Measurements from ENCODE around the gene CDK12. TPM values are rescaled to one million over a fixed set of nuclear protein-coding genes. Genes with fewer than 3 reads are reported as not detected.

The CDK12 gene
- total and polyA plus RNA-seq, 10 of the 15 experiments (the other 5 are each of a cell fraction or from before 2014, with no cell fraction given): 3.2 to 55.1 (median 31.9) TPM

DNA sequence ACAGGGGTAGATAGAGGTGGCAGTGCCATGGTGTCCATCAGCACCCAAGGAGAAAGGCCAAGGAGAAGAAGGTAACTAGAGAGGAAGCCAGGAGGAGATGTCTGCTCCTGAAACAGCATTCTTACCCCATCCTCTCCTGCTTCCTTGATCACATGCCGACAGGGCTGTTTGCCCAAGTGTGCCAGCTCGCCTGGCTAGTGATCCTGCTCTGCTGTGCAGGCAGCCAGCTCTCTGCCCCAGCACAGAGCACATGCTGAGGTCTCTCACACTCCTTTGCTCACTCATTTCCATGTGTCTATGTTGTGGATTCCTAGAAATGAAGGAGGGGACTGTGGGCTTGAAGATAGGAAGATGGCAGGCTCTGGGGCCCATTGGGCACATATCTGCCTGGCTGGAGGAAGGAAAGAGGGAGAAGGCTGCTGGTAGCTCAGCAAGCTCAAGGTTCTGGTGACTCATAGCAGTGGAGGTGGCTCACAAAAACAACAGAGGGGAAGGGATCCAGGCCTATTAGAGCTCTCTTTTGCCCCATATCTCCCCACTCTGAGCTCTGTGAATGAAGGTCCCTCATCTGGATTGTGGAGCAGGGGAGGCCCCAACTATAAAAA, 92.2 kb downstream of the CDK12 start:
- H3K27me3 ChIP-seq (replicated peaks in 1 of 2; ENCODE audit: control insufficient read depth in 2 of 2, insufficient read depth in 2 of 2, low read length in 1 of 2): no peaks in the 10 kb centered on the region
- no peak overlapping the region for H3K27ac ChIP-seq (ENCODE audit: control insufficient read depth, insufficient read depth)
- SMC1A ChIA-PET (ENCODE audit: uncharacterized antibody, unreplicated experiment): no interaction called here
- CTCF ChIA-PET: interaction anchor here (0.5 to 1.4 kb wide), 7 partner anchors 8 to 427 kb away, joined by 3 to 5 read pairs (median 3); partner anchors contain the start of gene PSMD3
- intact Hi-C loops (cut with micrococcal nuclease; ENCODE audit: unreplicated experiment) (no loop called here), in situ Hi-C loops (cut with MboI) (no loop called here)
- BruUV-seq (replicated peaks): no TSS peak
- H3K79me2 ChIP-seq (ENCODE audit: control insufficient read depth, insufficient read depth, low read length): no peaks in the 10 kb centered on the region
- FAIRE-seq (no peak), DNase-seq (ENCODE audit: low read depth, low spot score) (no peak), ATAC-seq (no peak)
- H3K9ac ChIP-seq (ENCODE audit: control insufficient read depth, insufficient read depth, low read length): no peak overlapping the region
- 60% methylated on average over 2 of the region's 2 CpGs for WGBS (ENCODE audit: insufficient coverage, insufficient replicate concordance, low lambda C conversion rate, missing lambda C conversion rate)
- TF ChIP-seq SUZ12 (IDR thresholded peaks at IDR 0.05; ENCODE audit: unreplicated experiment): no peak
- TF ChIP-seq, protein P1, sequence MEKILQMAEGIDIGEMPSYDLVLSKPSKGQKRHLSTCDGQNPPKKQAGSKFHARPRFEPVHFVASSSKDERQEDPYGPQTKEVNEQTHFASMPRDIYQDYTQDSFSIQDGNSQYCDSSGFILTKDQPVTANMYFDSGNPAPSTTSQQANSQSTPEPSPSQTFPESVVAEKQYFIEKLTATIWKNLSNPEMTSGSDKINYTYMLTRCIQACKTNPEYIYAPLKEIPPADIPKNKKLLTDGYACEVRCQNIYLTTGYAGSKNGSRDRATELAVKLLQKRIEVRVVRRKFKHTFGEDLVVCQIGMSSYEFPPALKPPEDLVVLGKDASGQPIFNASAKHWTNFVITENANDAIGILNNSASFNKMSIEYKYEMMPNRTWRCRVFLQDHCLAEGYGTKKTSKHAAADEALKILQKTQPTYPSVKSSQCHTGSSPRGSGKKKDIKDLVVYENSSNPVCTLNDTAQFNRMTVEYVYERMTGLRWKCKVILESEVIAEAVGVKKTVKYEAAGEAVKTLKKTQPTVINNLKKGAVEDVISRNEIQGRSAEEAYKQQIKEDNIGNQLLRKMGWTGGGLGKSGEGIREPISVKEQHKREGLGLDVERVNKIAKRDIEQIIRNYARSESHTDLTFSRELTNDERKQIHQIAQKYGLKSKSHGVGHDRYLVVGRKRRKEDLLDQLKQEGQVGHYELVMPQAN (conservative IDR thresholded peaks at IDR 0.05): no peak
- TF ChIP-seq CBFB (IDR thresholded peaks at IDR 0.05; ENCODE audit: low read depth): no peak
- no peak for TF ChIP-seq BCL11A (IDR thresholded peaks at IDR 0.05; ENCODE audit: low read depth, low read length)
- no peak for TF ChIP-seq TARDBP (IDR thresholded peaks at IDR 0.05; ENCODE audit: borderline replicate concordance)
- TF ChIP-seq USF1 (IDR thresholded peaks at IDR 0.05; ENCODE audit: borderline replicate concordance, extremely low read length, insufficient read depth, low read depth, low read length): no peak
- TF ChIP-seq SMAD5 (IDR thresholded peaks at IDR 0.05; ENCODE audit: low read depth): no peak
- TF ChIP-seq GABPA (IDR thresholded peaks at IDR 0.05; ENCODE audit: low read depth): no peak
- no peak for TF ChIP-seq ZZZ3 (IDR thresholded peaks at IDR 0.05; ENCODE audit: control insufficient read depth, insufficient read length, low read depth)
- no peak for TF ChIP-seq RUNX3 (IDR thresholded peaks at IDR 0.05; ENCODE audit: low read length)
- TF ChIP-seq IKZF1 (conservative IDR thresholded peaks at IDR 0.05): no peak
- no peak for TF ChIP-seq CBX5 (IDR thresholded peaks at IDR 0.05; ENCODE audit: low read depth)
- H3K4me3 ChIP-seq: no peak overlapping the region
- POLR2A ChIA-PET: interaction anchor here (0.6 kb wide), 1 partner anchor 593 kb away, joined by 4 read pairs; no protein-coding TSS in a partner anchor
- no peak overlapping the region for H3K4me2 ChIP-seq (ENCODE audit: control insufficient read depth, insufficient read depth)
- no peaks in the 10 kb centered on the region for H3K4me1 ChIP-seq (ENCODE audit: control insufficient read depth, insufficient read depth, low read length)
- no peaks in the 10 kb centered on the region for H4K20me1 ChIP-seq (ENCODE audit: control insufficient read depth, insufficient read depth)
- H3K9me3 ChIP-seq (replicated peaks; ENCODE audit: control insufficient read depth, insufficient read depth, low read length): no peaks in the 10 kb centered on the region
- RAD21 ChIA-PET (ENCODE audit: unreplicated experiment): interaction anchor here (7.2 kb wide), 1 partner anchor 68 kb away, joined by 54 read pairs; no protein-coding TSS in a partner anchor
- no peak overlapping the region for H2AFZ ChIP-seq (ENCODE audit: control insufficient read depth, low read depth, low read length)
- peaks cover 0 to 11% of the 10 kb centered on the region in 2 experiments; a peak in 1 of 4 replicates for H3K36me3 ChIP-seq (ENCODE audit: control insufficient read depth in 2 of 2, insufficient read depth in 2 of 2, low read length in 1 of 2)

Data from GM12878 (cell line).